Endothelial cell (in vitro differentiated cells): ENCODE data around the gene SLC25A20. TPM values are rescaled to one million over a fixed set of nuclear protein-coding genes. Genes with fewer than 3 reads are reported as not detected.

Experiments
- DNase-seq: peaks from one replicate; pipeline ENCODE4 v3.0.0; 2021; ENCODE audit warnings: low spot score
- H3K27ac Mint-ChIP-seq: one replicate; pipeline ENCODE4 v1.8.0; 2021; ENCODE audit warnings: mixed read lengths, inconsistent platforms; ENCODE audit not compliant: unreplicated experiment
- H3K27me3 Mint-ChIP-seq: one replicate; pipeline ENCODE4 v1.8.0; 2021; ENCODE audit warnings: mild to moderate bottlenecking, moderate library complexity, mixed read lengths, inconsistent platforms; ENCODE audit not compliant: unreplicated experiment
- H3K36me3 Mint-ChIP-seq: one replicate; pipeline ENCODE4 v1.8.0; 2021; ENCODE audit warnings: mild to moderate bottlenecking, low read depth, mixed read lengths, inconsistent platforms; ENCODE audit not compliant: unreplicated experiment
- H3K4me1 Mint-ChIP-seq: one replicate; pipeline ENCODE4 v1.8.0; 2021; ENCODE audit warnings: mild to moderate bottlenecking, mixed read lengths, inconsistent platforms; ENCODE audit not compliant: unreplicated experiment
- H3K4me3 Mint-ChIP-seq: one replicate; pipeline ENCODE4 v1.8.0; 2021; ENCODE audit warnings: mild to moderate bottlenecking, mixed read lengths, inconsistent platforms; ENCODE audit not compliant: unreplicated experiment
- H3K9me3 Mint-ChIP-seq: one replicate; pipeline ENCODE4 v1.8.0; 2021; ENCODE audit warnings: mixed read lengths, inconsistent platforms; ENCODE audit not compliant: unreplicated experiment
- CTCF ChIP-seq: fragments of 200-600 bp; sonication (generic); IDR thresholded peaks from one replicate; pipeline ENCODE4 v1.5.0; 2021; ENCODE audit warnings: antibody characterized with exemption; ENCODE audit not compliant: unreplicated experiment
- total RNA-seq: library from RNA; stranded (reverse); fragmentation: NEBNext Ultra II Directional; extraction: Animal tissue kit (Norgen Biotek cat#: 25700); gene quantifications from one replicate; pipeline ENCODE4 v1.2.1, GENCODE V29; 2021; ENCODE audit not compliant: unreplicated experiment

The SLC25A20 gene
- total RNA-seq, 1 donor from 2014 or later = 3.6 TPM

- no peaks in the 10 kb centered on the region for H3K27me3 Mint-ChIP-seq
- H3K27ac Mint-ChIP-seq = no peak overlapping the region
- no peak overlapping the region for H3K4me3 Mint-ChIP-seq
- peaks cover 18% of the 10 kb centered on the region for H3K36me3 Mint-ChIP-seq
- DNase-seq = no peak
- H3K9me3 Mint-ChIP-seq = no peaks in the 10 kb centered on the region
- H3K4me1 Mint-ChIP-seq = no peaks in the 10 kb centered on the region
- TF ChIP-seq CTCF = no peak
These were observed 39.5 kb upstream of the SLC25A20 start for GRCh38 chr3:48938156-48938555.

GRCh38 chr3:48935530-48935929 is 36.8 kb upstream of the SLC25A20 start:
- H3K36me3 Mint-ChIP-seq = peaks cover 19% of the 10 kb centered on the region
- TF ChIP-seq CTCF = no peak
- H3K4me3 Mint-ChIP-seq = no peak overlapping the region
- no peaks in the 10 kb centered on the region for H3K4me1 Mint-ChIP-seq
- DNase-seq = no peak
- no peaks in the 10 kb centered on the region for H3K9me3 Mint-ChIP-seq
- no peak overlapping the region for H3K27ac Mint-ChIP-seq
- H3K27me3 Mint-ChIP-seq = no peaks in the 10 kb centered on the region

GRCh38 chr3:48934333-48934991 is 35.8 kb upstream of the SLC25A20 start:
- Mint-ChIP-seq H3K4me1 (peaks cover 6% of the 10 kb centered on the region), H3K4me3 (no peak overlapping the region), H3K27me3 (no peaks in the 10 kb centered on the region), H3K9me3 (no peaks in the 10 kb centered on the region), H3K36me3 (peaks cover 19% of the 10 kb centered on the region), H3K27ac (no peak overlapping the region)
- TF ChIP-seq CTCF = no peak
- DNase-seq = no peak

- no peaks in the 10 kb centered on the region for H3K9me3 Mint-ChIP-seq
- no peak overlapping the region for H3K27ac Mint-ChIP-seq
- DNase-seq = no peak
- no peaks in the 10 kb centered on the region for H3K27me3 Mint-ChIP-seq
- no peak overlapping the region for H3K4me3 Mint-ChIP-seq
- TF ChIP-seq CTCF = no peak
- peaks cover 18% of the 10 kb centered on the region for H3K4me1 Mint-ChIP-seq
- H3K36me3 Mint-ChIP-seq = peaks cover 23% of the 10 kb centered on the region
These were observed 33.4 kb upstream of the SLC25A20 start for GRCh38 chr3:48931944-48932580.

- Mint-ChIP-seq H3K36me3 (peaks cover 29% of the 10 kb centered on the region), H3K4me3 (no peak overlapping the region), H3K9me3 (no peaks in the 10 kb centered on the region), H3K27ac (no peak overlapping the region), H3K27me3 (no peaks in the 10 kb centered on the region), H3K4me1 (peaks cover 18% of the 10 kb centered on the region)
- TF ChIP-seq CTCF = no peak
- no peak for DNase-seq
These were observed 31.9 kb upstream of the SLC25A20 start for GRCh38 chr3:48930590-48930989.
